GM21526 (cell line): ENCODE data around the gene KRT83.

Experiments
- ATAC-seq: cut with Tn5 transposase; IDR thresholded peaks from one replicate; pipeline ENCODE4 v1.9.1; 2021; ENCODE audit warnings: moderate library complexity; ENCODE audit not compliant: unreplicated experiment, low FRiP score

The KRT83 gene

GRCh38 chr12:52320784-52321400 is at the start of gene KRT83:
KRT83 (minus strand) TSS chr12:52321398; CDS start chr12:52321335, 63 bp downstream.
- no peak for ATAC-seq

- no peak for ATAC-seq
Observed at GRCh38 chr12:52369809-52370208, 48.6 kb upstream of the KRT83 start.

DNA sequence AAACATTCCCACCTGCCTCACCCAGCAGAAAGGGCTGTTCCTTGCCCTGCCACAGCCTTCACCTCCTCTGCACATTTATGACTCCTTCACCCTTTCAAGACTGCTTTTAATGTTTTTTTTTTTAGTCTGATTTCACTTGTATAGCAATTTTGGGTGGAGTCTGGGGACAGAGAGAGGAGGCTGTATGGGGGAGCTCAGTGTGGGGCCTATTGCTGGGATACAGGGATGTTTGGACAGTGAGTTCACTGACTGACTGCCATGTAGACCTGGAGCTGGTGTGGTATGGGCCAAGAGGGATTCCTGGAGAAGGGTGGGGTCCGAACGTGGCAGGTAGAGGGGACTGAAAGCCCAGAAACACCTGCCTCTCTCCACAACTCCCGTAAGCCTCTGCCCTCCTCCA is 48.0 kb upstream of the KRT83 start:
- ATAC-seq: no peak

- no peak for ATAC-seq
Observed at GRCh38 chr12:52368508-52368907, 47.3 kb upstream of the KRT83 start.

DNA sequence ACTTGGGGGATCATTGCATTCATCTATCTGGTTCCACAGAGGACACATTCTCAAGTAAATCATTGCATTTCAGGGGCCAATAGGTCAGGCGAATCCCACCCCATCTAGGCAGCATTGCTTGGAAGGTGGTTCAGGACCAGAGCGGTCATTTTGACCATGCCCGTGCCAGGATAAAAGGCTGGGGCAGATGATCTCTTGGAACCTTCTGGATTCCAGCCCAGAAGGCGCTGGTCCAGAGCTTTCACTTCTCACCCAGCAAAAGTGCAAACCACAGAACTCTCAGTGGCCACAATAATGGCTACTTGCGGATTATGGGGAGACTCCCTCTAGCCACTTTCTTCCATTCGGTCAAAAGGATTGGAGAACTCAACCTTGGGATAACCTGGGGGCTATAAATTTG is 46.7 kb upstream of the KRT83 start:
- no peak for ATAC-seq

GRCh38 chr12:52366738-52367485 is 45.7 kb upstream of the KRT83 start, which contains the start of gene KRT85:
KRT85 (minus strand) TSS chr12:52367481; CDS start chr12:52367405, 76 bp downstream.
- ATAC-seq: no peak

- ATAC-seq: no peak
Observed at GRCh38 chr12:52364901-52365489, 43.8 kb upstream of the KRT83 start.

GRCh38 chr12:52364061-52364460 is 42.9 kb upstream of the KRT83 start:
- ATAC-seq: no peak

- no peak for ATAC-seq
Observed at GRCh38 chr12:52363111-52363679, 42.0 kb upstream of the KRT83 start.

GRCh38 chr12:52362118-52362726 is 41.0 kb upstream of the KRT83 start:
- no peak for ATAC-seq

- ATAC-seq: no peak
Observed at GRCh38 chr12:52361553-52361952, 40.4 kb upstream of the KRT83 start.

- no peak for ATAC-seq
Observed at GRCh38 chr12:52360663-52361271, 39.6 kb upstream of the KRT83 start.

GRCh38 chr12:52360106-52360662 is 39.0 kb upstream of the KRT83 start:
- no peak for ATAC-seq

GRCh38 chr12:52359621-52360061 is 38.4 kb upstream of the KRT83 start:
- no peak for ATAC-seq

DNA sequence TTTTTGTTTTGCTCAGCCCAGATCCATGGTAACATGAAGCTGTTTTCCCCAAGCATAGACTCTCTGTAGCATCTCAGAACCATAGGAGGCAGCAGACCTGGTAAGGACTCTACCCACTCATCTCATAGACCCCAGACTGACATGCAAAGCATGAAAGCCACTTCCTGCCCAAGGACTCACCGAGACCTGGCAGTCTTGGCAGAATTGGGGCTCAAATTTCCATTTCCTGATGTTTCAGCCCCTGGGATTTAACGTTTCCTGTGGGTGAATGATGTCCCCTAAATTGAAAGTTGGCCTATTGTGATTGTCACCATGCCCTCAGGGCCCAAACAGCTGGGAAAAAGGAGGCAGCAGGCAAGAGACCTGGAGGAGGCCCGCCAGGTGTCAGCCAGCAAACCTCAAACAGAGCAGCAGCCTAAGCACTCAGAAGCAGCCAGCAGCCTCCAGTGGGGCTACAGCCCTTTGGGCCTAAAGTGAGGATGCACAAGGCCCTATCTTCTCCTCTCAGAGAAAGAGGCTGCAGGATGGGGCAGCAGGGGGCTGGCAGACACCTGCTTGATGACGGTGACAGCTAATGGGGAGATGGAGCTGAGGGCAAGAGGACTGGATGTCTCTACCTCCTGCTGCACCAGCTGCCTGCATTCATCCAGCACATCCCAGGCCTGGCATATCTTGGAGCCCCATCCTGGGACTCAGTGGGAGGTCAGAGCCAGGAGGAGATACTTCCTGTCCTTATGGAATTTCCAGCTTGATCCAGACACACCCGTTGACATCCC is 37.6 kb upstream of the KRT83 start:
- ATAC-seq: peak; percentile 93

GRCh38 chr12:52356762-52357580 is 35.8 kb upstream of the KRT83 start:
- no peak for ATAC-seq

DNA sequence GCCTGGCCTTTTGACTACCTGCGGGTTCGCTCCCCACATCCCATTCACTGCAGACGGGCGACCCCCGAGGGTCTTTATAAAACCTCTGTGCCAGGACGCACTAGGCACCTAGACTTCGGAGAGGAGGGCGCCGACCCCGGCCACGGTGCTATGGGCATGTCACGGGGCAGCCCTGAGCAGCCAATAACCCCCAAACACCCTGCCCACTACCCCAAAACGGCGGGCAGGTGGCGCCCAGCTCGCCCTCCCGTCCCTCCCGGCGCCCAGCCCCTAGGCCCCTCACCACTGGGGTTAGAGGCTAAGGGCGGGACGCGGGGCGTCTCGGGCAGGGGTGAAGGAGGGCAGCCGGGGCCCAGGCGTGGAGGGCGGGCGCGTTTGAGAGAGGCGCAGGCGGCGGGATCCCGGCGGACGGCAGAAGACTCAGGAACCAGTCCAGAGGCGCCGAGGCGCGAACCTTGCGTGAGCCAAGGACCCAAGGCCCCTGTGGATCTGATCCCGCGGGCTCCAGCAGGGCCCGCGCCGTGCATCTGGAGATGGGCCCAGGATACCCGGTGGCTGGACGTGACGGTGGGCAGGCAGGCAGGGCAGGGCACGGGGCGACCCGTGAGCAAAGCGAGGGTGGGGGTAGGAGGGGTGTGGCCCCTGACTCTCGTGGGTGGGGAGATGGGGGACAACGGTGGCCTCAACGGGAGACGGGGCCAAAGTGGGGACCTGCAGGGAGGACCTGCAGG is 35.0 kb upstream of the KRT83 start:
- no peak for ATAC-seq

DNA sequence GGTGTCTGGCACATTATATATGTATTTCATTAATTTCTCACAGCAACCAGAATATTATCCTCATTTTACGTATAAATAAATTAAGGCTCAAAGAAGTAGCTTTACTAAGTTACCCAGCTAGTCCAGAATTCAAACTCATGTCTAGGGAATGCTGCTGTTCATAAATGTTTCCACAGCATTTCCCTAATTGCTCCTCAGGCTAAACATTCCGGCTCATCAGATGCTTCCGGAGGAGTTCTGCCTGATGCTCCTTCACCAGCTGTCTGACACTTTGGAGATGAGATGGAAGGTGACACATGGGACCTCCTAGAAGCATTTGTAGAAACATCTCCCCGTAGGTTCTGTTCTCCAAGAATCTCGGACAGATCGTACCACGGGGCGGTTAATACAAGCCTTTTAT is 34.0 kb upstream of the KRT83 start:
- ATAC-seq: no peak
